Endothelial cell of umbilical vein (primary cell): ENCODE results near the gene TRABD2A. TPM values are rescaled to one million over a fixed set of nuclear protein-coding genes. Genes with fewer than 3 reads are reported as not detected.

Experiments
- BruUV-seq: library from RNA; stranded (reverse); fragments of 400-500 nt; replicated peaks from 2 replicates; lab custom pipeline; 2021; lab: Mats Ljungman, UMichigan
- CTCF ChIA-PET: fragments of 300-600, 350-600 bp; sonication (Branson Sonifier 250); formaldehyde crosslinking; loops from one replicate; lab custom pipeline; 2021; ENCODE audit warnings: antibody characterized with exemption, inconsistent platforms; lab: Charles Lee
- POLR2A ChIA-PET: fragments of 300-600, 350-600 bp; sonication (Branson Sonifier 250); formaldehyde crosslinking; loops from one replicate; lab custom pipeline; 2021; ENCODE audit warnings: antibody characterized with exemption, inconsistent platforms; lab: Charles Lee
- DNase-seq: peaks from one replicate; pipeline ENCODE4 v3.0.0-alpha.2; 2011; ENCODE audit warnings: low read depth, low spot score
- FAIRE-seq: peaks from 2 replicates; lab custom pipeline; 2011; peaks lifted over from hg19 to GRCh38; lab: Jason Lieb, UNC
- H2AFZ ChIP-seq: 2 replicates; pipeline ENCODE4 v1.6.0; 2012; ENCODE audit warnings: low read depth, low read length, control low read depth, inconsistent platforms
- H3K27ac ChIP-seq: 2 replicates; pipeline ENCODE4 v1.5.1; 2011; ENCODE audit warnings: low read depth, mild to moderate bottlenecking, control low read depth, low read length, moderate library complexity; ENCODE audit not compliant: insufficient read depth
- H3K27me3 ChIP-seq, 2 experiments: 2 replicates each; pipeline versions ENCODE4 v1.6.0 to v1.6.1; 2011; ENCODE audit warnings: low read length in 2 of 2, mixed read lengths in 1 of 2; ENCODE audit not compliant: control insufficient read depth in 2 of 2, insufficient read depth in 2 of 2
- H3K36me3 ChIP-seq, 2 experiments: 2 replicates in 1 of 2; 3 replicates in 1 of 2; pipeline ENCODE4 v1.5.1; 2011; ENCODE audit warnings: low read length in 2 of 2, mild to moderate bottlenecking in 1 of 2, moderate library complexity in 1 of 2; ENCODE audit not compliant: control insufficient read depth in 2 of 2, insufficient read depth in 2 of 2; ENCODE audit errors: extremely low read depth in 1 of 2
- H3K4me1 ChIP-seq: 3 replicates; pipeline ENCODE4 v1.5.1; 2011; ENCODE audit warnings: mild to moderate bottlenecking, low read length; ENCODE audit not compliant: control insufficient read depth, insufficient read depth; ENCODE audit errors: extremely low read depth
- H3K4me2 ChIP-seq: 2 replicates; pipeline ENCODE4 v1.6.1; 2011; ENCODE audit warnings: low read length, control low read depth, mixed read lengths; ENCODE audit not compliant: insufficient read depth
- H3K4me3 ChIP-seq, 3 experiments: fragments of 200-600 bp in 1 of 3; sonication (generic), shearing (Covaris generic) in 1 of 3; replicated peaks in 1 of 3; 2 replicates each; pipeline ENCODE4 v1.5.1; 2011 to 2016; ENCODE audit warnings: control low read depth in 3 of 3, low read length in 3 of 3, mild to moderate bottlenecking in 2 of 3, inconsistent platforms in 1 of 3, low read depth in 1 of 3, moderate library complexity in 1 of 3; ENCODE audit not compliant: insufficient read depth in 1 of 3
- H3K79me2 ChIP-seq: 2 replicates; pipeline ENCODE4 v1.6.0; 2012; ENCODE audit warnings: low read length, inconsistent platforms; ENCODE audit not compliant: control insufficient read depth, insufficient read depth
- H3K9ac ChIP-seq: replicated peaks from 2 replicates; pipeline ENCODE3; 2011; ENCODE audit warnings: low read length, control low read depth; ENCODE audit not compliant: insufficient read depth; ENCODE audit errors: extremely low read depth
- H3K9me1 ChIP-seq: replicated peaks from 3 replicates; pipeline ENCODE4 v1.6.0; 2011; ENCODE audit warnings: mild to moderate bottlenecking, low read length; ENCODE audit not compliant: control insufficient read depth, insufficient read depth; ENCODE audit errors: extremely low read depth
- H3K9me3 ChIP-seq: replicated peaks from 2 replicates; pipeline ENCODE4 v1.5.1; 2012; ENCODE audit warnings: low read length, inconsistent platforms; ENCODE audit not compliant: control insufficient read depth, insufficient read depth
- H4K20me1 ChIP-seq: replicated peaks from 2 replicates; pipeline ENCODE3; 2011; ENCODE audit warnings: mild to moderate bottlenecking, low read length; ENCODE audit not compliant: control insufficient read depth, insufficient read depth; ENCODE audit errors: extremely low read depth
- CTCF ChIP-seq, 2 donors: IDR thresholded peaks; 1 replicate in 1 of 2; 2 replicates in 1 of 2; pipeline ENCODE4 v1.5.1; 2011; ENCODE audit warnings: low read length in 2 of 2, mild to moderate bottlenecking in 2 of 2, moderate library complexity in 2 of 2, control low read depth in 1 of 2, inconsistent platforms in 1 of 2, low read depth in 1 of 2; ENCODE audit not compliant: insufficient read depth in 1 of 2; ENCODE audit errors: extremely low read depth in 1 of 2
- EZH2 ChIP-seq: IDR thresholded peaks from 2 replicates; pipeline ENCODE4 v1.6.1; 2012; ENCODE audit warnings: borderline replicate concordance, low read depth, mild to moderate bottlenecking, moderate library complexity, low read length, inconsistent platforms; ENCODE audit not compliant: severe bottlenecking
- FOS ChIP-seq: IDR thresholded peaks from 2 replicates; pipeline ENCODE4 v1.6.1; 2011; ENCODE audit warnings: mild to moderate bottlenecking, low read length, moderate library complexity, borderline replicate concordance; ENCODE audit not compliant: insufficient read depth
- GATA2 ChIP-seq: IDR thresholded peaks from 2 replicates; pipeline ENCODE4 v1.7.0; 2011; ENCODE audit warnings: low read depth, mild to moderate bottlenecking, moderate library complexity, mixed read lengths, low read length; ENCODE audit not compliant: insufficient read length, insufficient read depth
- JUN ChIP-seq: IDR thresholded peaks from 2 replicates; pipeline ENCODE4 v1.6.1; 2011; ENCODE audit warnings: borderline replicate concordance, low read depth; ENCODE audit not compliant: insufficient read length, insufficient read depth
- MAX ChIP-seq: IDR thresholded peaks from 2 replicates; pipeline ENCODE4 v1.6.1; 2011; ENCODE audit not compliant: insufficient read depth, insufficient read length
- MYC ChIP-seq: IDR thresholded peaks from one replicate; pipeline ENCODE4 v1.6.1; 2011; ENCODE audit warnings: mild to moderate bottlenecking, low read depth, low read length
- POLR2A ChIP-seq: IDR thresholded peaks from 2 replicates; pipeline ENCODE4 v1.6.1; 2012; ENCODE audit warnings: low read depth, mild to moderate bottlenecking, control low read depth, low read length
- POLR2AphosphoS5 ChIP-seq: IDR thresholded peaks from 2 replicates; pipeline ENCODE4 v1.6.1; 2012; ENCODE audit warnings: low read depth, mild to moderate bottlenecking, control low read depth, low read length, moderate library complexity; ENCODE audit not compliant: insufficient read depth
- dilution Hi-C: fragments of 300-500 bp; cut with MboI; formaldehyde crosslinking; loops from one replicate; pipeline ENCODE4 v1.15.0; 2019; ENCODE audit warnings: low sequenced_read_pairs; ENCODE audit not compliant: extremely low pct_ligation_motif_present
- intact Hi-C: fragments of 100-400 bp; cut with micrococcal nuclease; formaldehyde crosslinking; loops from one replicate; pipeline ENCODE4 v1.10.0; 2022
- polyA plus RNA-seq, 4 experiments: library from polyadenylated mRNA; depleted of rRNA in 3 of 4; stranded (reverse) in 3 of 4; unstranded in 1 of 4; fragments of >200 nt; gene quantifications; 2 replicates each; pipeline versions ENCODE4 v1.2.1 to v1.2.3, GENCODE V29; 2011 to 2012; ENCODE audit warnings: missing spikeins in 1 of 4
- total RNA-seq: library from RNA; stranded (reverse); gene quantifications from 2 replicates; pipeline ENCODE4 v1.2.3, GENCODE V29; 2021

The TRABD2A gene
- total and polyA plus RNA-seq, 2 donors (not counting 3 experiments of a cell fraction or from before 2014, with no cell fraction given): 1.0 to 1.8 TPM

- Histone ChIP-seq H3K9ac (no peak overlapping the region), H4K20me1 (no peaks in the 10 kb centered on the region), H3K27ac (no peak overlapping the region), H3K4me1 (no peaks in the 10 kb centered on the region), H3K27me3 (peaks cover 0 to 2% of the 10 kb centered on the region in 2 experiments), H2AFZ (no peak overlapping the region), H3K36me3 (no peaks in the 10 kb centered on the region), H3K9me1 (no peaks in the 10 kb centered on the region), H3K4me2 (no peak overlapping the region), H3K9me3 (no peaks in the 10 kb centered on the region), H3K4me3 (no peak overlapping the region), H3K79me2 (no peaks in the 10 kb centered on the region)
- no TSS peak for BruUV-seq
- intact Hi-C loops (no loop called here), dilution Hi-C loops (no loop called here)
- CTCF ChIA-PET: no interaction called here
- DNase-seq (no peak), FAIRE-seq (no peak)
- POLR2A ChIA-PET: no interaction called here
- no peak for TF ChIP-seq JUN
- no peak for TF ChIP-seq EZH2
- no peak for TF ChIP-seq MAX
- no peak for TF ChIP-seq MYC
- no peak for TF ChIP-seq FOS
- TF ChIP-seq POLR2AphosphoS5: no peak
- no peak for TF ChIP-seq CTCF (IDR thresholded peaks at IDR 0.05; ENCODE audit: extremely low read depth in 1 of 2, insufficient read depth in 1 of 2, low read depth in 1 of 2, low read length in 2 of 2)
- no peak for TF ChIP-seq GATA2
- no peak for TF ChIP-seq POLR2A
Measured at GRCh38 chr2:84800194-84800805, 80.6 kb downstream of the TRABD2A start.
